ENCODE results near the gene TLE1.

TLE1 gene

GRCh38 chr9:81565609-81566008, 123.7 kb downstream of the TLE1 start:
- Histone ChIP-seq H3K4me3 (replicated peaks; ENCODE audit: insufficient read depth, low read length) (no peak overlapping the region), H3K27me3 (ENCODE audit: insufficient read depth, poor library complexity, severe bottlenecking) (no peaks in the 10 kb centered on the region), H3K27ac (replicated peaks) (no peak overlapping the region)
- TF ChIP-seq REST (IDR thresholded peaks at IDR 0.05; ENCODE audit: insufficient replicate concordance, low read depth) = no peak
- no peak for TF ChIP-seq SPI1 (IDR thresholded peaks at IDR 0.05; ENCODE audit: borderline replicate concordance, low read depth)
- no peak for TF ChIP-seq GABPA (IDR thresholded peaks at IDR 0.05; ENCODE audit: low read depth)
- TF ChIP-seq POLR2AphosphoS5 (IDR thresholded peaks at IDR 0.05; ENCODE audit: low read depth) = no peak
- TF ChIP-seq CTCF (IDR thresholded peaks at IDR 0.05; ENCODE audit: insufficient read depth, low read length) = no peak
- DNase-seq (ENCODE audit: low read depth in 1 of 2, low spot score in 1 of 2) = no peak

GRCh38 chr9:81565144-81565543, 124.2 kb downstream of the TLE1 start:
- DNase-seq (ENCODE audit: low read depth in 1 of 2, low spot score in 1 of 2) = no peak
- TF ChIP-seq REST (IDR thresholded peaks at IDR 0.05; ENCODE audit: insufficient replicate concordance, low read depth) (no peak), GABPA (IDR thresholded peaks at IDR 0.05; ENCODE audit: low read depth) (no peak), POLR2AphosphoS5 (IDR thresholded peaks at IDR 0.05; ENCODE audit: low read depth) (no peak), CTCF (IDR thresholded peaks at IDR 0.05; ENCODE audit: insufficient read depth, low read length) (no peak), SPI1 (IDR thresholded peaks at IDR 0.05; ENCODE audit: borderline replicate concordance, low read depth) (no peak)
- Histone ChIP-seq H3K4me3 (replicated peaks; ENCODE audit: insufficient read depth, low read length) (no peak overlapping the region), H3K27me3 (ENCODE audit: insufficient read depth, poor library complexity, severe bottlenecking) (no peaks in the 10 kb centered on the region), H3K27ac (replicated peaks) (no peak overlapping the region)

- no peak for TF ChIP-seq CTCF (IDR thresholded peaks at IDR 0.05; ENCODE audit: insufficient read depth, low read length)
- TF ChIP-seq POLR2AphosphoS5 (IDR thresholded peaks at IDR 0.05; ENCODE audit: low read depth) = no peak
- no peak for TF ChIP-seq GABPA (IDR thresholded peaks at IDR 0.05; ENCODE audit: low read depth)
- TF ChIP-seq REST (IDR thresholded peaks at IDR 0.05; ENCODE audit: insufficient replicate concordance, low read depth) = no peak
- no peak for TF ChIP-seq SPI1 (IDR thresholded peaks at IDR 0.05; ENCODE audit: borderline replicate concordance, low read depth)
- Histone ChIP-seq H3K4me3 (replicated peaks; ENCODE audit: insufficient read depth, low read length) (no peak overlapping the region), H3K27me3 (ENCODE audit: insufficient read depth, poor library complexity, severe bottlenecking) (no peaks in the 10 kb centered on the region), H3K27ac (replicated peaks) (no peak overlapping the region)
- no peak for DNase-seq (ENCODE audit: low read depth in 1 of 2, low spot score in 1 of 2)
These were observed 124.7 kb downstream of the TLE1 start for GRCh38 chr9:81564632-81565031.
